ENCODE results near the gene NOL4L. TPM values are rescaled to one million over a fixed set of nuclear protein-coding genes. Genes with fewer than 3 reads are reported as not detected.
"Not testable (repeated sequence)": the region's sequence is repeated elsewhere in the genome, so short reads cannot be mapped to it uniquely, and the experiment has no call there.

Gene NOL4L
- total and polyA plus RNA-seq, 11 donors = 2.6 to 15.0 (median 6.7) TPM

- Histone ChIP-seq H3K27ac (no peak overlapping the region), H3K4me3 (no peak overlapping the region), H3K4me1 (peaks cover 0 to 18% (median 2%) of the 10 kb centered on the region in 12 donors), H3K27me3 (no peaks in the 10 kb centered on the region), H3K9me3 (peaks cover 0 to 9% (median 0%) of the 10 kb centered on the region in 12 donors), H3K36me3 (peaks cover 0 to 17% (median 0%) of the 10 kb centered on the region in 9 donors)
- DNase-seq (no peak), ATAC-seq (no peak)
- TF ChIP-seq CTCF (IDR thresholded peaks at IDR 0.05) (no peak), POLR2A (IDR thresholded peaks at IDR 0.05) (no peak)
- WGBS, 4 donors = 90 to 99% (median 94%) methylated on average over 2 of the region's 2 CpGs
- intact Hi-C loops (cut with DNase I) = no loop called here
Observed at GRCh38 chr20:32411955-32412706, 173.0 kb downstream of the NOL4L start.

GRCh38 chr20:32407131-32407750 is 177.9 kb downstream of the NOL4L start:
- intact Hi-C loops (cut with DNase I) = not testable (repeated sequence)

GRCh38 chr20:32406701-32407100 is 178.4 kb downstream of the NOL4L start:
- DNase-seq (no peak), ATAC-seq (no peak)
- TF ChIP-seq POLR2A (IDR thresholded peaks at IDR 0.05) = no peak
- TF ChIP-seq CTCF (IDR thresholded peaks at IDR 0.05) = no peak
- peaks cover 0 to 29% (median 13%) of the 10 kb centered on the region in 9 donors for H3K36me3 ChIP-seq
- no peaks in the 10 kb centered on the region for H3K27me3 ChIP-seq
- no peak overlapping the region for H3K27ac ChIP-seq
- H3K4me1 ChIP-seq = peaks cover 0 to 11% (median 0%) of the 10 kb centered on the region in 12 donors
- intact Hi-C loops (cut with DNase I) = no loop called here
- 94 to 97% (median 96%) methylated on average over 4 of the region's 4 CpGs for WGBS, 4 donors
- no peak overlapping the region for H3K4me3 ChIP-seq
- H3K9me3 ChIP-seq = peaks cover 0 to 9% (median 0%) of the 10 kb centered on the region in 12 donors

More at GRCh38 chr20:32407131-32407750, 177.9 kb downstream of the NOL4L start:
- 91 to 93% (median 92%) methylated on average over 9 of the region's 9 CpGs for WGBS, 4 donors
- peaks cover 0 to 24% (median 8%) of the 10 kb centered on the region in 9 donors for H3K36me3 ChIP-seq
- H3K27ac ChIP-seq, DNase-seq, H3K4me3 ChIP-seq, H3K27me3 ChIP-seq, ATAC-seq, H3K9me3 ChIP-seq: not testable (repeated sequence)
- peaks cover 0 to 11% (median 0%) of the 10 kb centered on the region in 12 donors for H3K4me1 ChIP-seq

GRCh38 chr20:32404017-32404416 is 181.1 kb downstream of the NOL4L start:
- peaks cover 0 to 29% (median 13%) of the 10 kb centered on the region in 9 donors for H3K36me3 ChIP-seq
- 77 to 85% (median 83%) methylated on average over 2 of the region's 2 CpGs for WGBS, 4 donors
- TF ChIP-seq POLR2A (IDR thresholded peaks at IDR 0.05) (no peak), CTCF (IDR thresholded peaks at IDR 0.05) (no peak)
- H3K4me3 ChIP-seq = no peak overlapping the region
- ATAC-seq (no peak), DNase-seq (no peak)
- no peaks in the 10 kb centered on the region for H3K27me3 ChIP-seq
- H3K9me3 ChIP-seq = peaks cover 0 to 7% (median 0%) of the 10 kb centered on the region in 12 donors
- intact Hi-C loops (cut with DNase I) = no loop called here
- H3K27ac ChIP-seq = no peak overlapping the region
- peaks cover 0 to 11% (median 0%) of the 10 kb centered on the region in 12 donors for H3K4me1 ChIP-seq
